Medulla oblongata (tissue), 1 donor: ENCODE results near the gene GOLGA8S.
A peak's percentile ranks its signal among the peaks of the same experiment; 100 is the strongest.
"Not testable (repeated sequence)": the region's sequence is repeated elsewhere in the genome, so short reads cannot be mapped to it uniquely, and the experiment has no call there.

Source experiments
- DNase-seq: peaks from one replicate; pipeline ENCODE4 v3.0.0-alpha.2; 2015; ENCODE audit errors: extremely low spot score

GOLGA8S gene

GRCh38 chr15:23397779-23398178, 43.2 kb downstream of the GOLGA8S start:
- DNase-seq: peak; percentile 34

DNA sequence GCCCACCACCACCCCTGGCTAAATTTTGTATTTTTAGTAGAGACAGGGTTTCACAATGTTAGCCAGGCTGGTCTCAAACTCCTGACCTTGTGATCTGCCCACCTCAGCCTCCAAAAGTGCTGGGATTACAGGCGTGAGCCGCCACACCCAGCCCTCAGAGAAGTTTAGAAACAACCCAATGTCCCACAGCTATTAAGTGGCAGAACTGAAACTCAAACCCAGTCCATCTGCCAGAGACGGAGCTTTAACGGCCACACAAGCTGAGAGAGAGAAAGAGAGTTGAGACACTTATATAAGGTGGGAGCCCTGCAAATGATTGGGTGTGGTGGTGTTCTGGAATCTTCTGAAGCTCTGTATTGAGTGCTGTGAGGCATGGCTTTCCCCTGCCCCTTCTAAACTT, 43.8 kb downstream of the GOLGA8S start:
- DNase-seq: not testable (repeated sequence)

DNA sequence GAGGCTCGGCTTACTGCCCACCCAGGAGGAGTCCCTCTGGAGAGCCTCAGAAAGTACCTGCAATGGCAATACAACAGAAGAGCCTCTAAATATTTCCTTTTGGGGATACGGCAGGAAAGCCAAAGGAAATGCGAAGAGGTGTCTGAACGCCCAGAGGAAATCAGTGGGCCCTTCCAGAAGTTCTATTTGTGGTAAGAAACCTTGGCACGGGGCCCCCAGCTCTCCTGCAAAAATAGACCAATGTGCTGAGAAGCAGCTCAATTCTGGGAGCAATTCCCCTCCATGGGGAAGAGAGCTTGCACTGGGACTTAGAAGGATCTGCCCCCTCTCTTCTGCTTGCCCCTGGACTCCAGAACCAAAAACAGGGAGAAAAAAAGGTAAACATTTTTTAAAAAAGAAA, 44.7 kb downstream of the GOLGA8S start:
- not testable (repeated sequence) for DNase-seq

- DNase-seq: no peak
Observed at GRCh38 chr15:23401627-23402026, 47.1 kb downstream of the GOLGA8S start.

DNA sequence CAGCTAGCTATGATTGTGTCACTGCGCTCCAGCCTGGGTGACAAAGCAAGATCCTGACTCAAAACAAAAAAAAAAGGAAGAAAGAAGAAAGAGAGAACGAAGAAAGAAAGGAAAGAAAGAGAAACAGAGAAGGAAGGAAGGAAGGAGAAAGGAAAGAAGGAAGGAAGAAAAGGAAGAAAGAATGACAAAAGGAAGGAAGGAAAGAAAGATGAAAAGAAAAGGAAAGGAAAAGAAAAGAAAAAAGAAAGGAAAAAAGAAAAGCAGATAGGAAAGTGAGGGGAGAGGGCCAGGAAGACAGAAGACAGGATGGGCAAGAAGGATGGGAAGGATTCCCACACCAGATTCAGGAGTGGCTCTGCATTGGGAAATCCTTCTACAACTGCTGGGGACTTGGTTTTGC, 47.6 kb downstream of the GOLGA8S start:
- no peak for DNase-seq

GRCh38 chr15:23402544-23402943, 48.0 kb downstream of the GOLGA8S start:
- no peak for DNase-seq

- DNase-seq: no peak
Observed at GRCh38 chr15:23403550-23403949, 49.0 kb downstream of the GOLGA8S start.

GRCh38 chr15:23411841-23412240, 57.3 kb downstream of the GOLGA8S start:
- DNase-seq: no peak

- DNase-seq: not testable (repeated sequence)
Observed at GRCh38 chr15:23412881-23413600, 58.5 kb downstream of the GOLGA8S start.
